PC-3 (cell line): ENCODE results near the gene WASHC1. TPM values are rescaled to one million over a fixed set of nuclear protein-coding genes. Genes with fewer than 3 reads are reported as not detected.
"Not testable (repeated sequence)": the region's sequence is repeated elsewhere in the genome, so short reads cannot be mapped to it uniquely, and the experiment has no call there.

ENCODE experiments used
- ATAC-seq: fragments of 200-7000 bp; cut with Tn5 transposase; 2 replicates; pipeline ENCODE4 v1.9.1; 2020; ENCODE audit warnings: mild to moderate bottlenecking, moderate library complexity
- BruUV-seq: library from RNA; stranded (reverse); fragments of 400-500 nt; replicated peaks from 2 replicates; lab custom pipeline; 2021; lab: Mats Ljungman, UMichigan
- CTCF ChIA-PET: fragments of 300-600 bp; sonication (Branson Sonifier 250); formaldehyde crosslinking; loops from one replicate; lab custom pipeline; 2022; ENCODE audit warnings: antibody characterized with exemption; lab: Charles Lee
- POLR2A ChIA-PET: fragments of 300-600 bp; sonication (Branson Sonifier 250); formaldehyde crosslinking; loops from one replicate; lab custom pipeline; 2022; ENCODE audit warnings: antibody characterized with exemption; ENCODE audit not compliant: unreplicated experiment; lab: Charles Lee
- DNase-seq: peaks from one replicate; pipeline ENCODE4 v3.0.0-alpha.2; 2015
- H2AFZ ChIP-seq: fragments of 300-600 bp; sonication (generic); 2 replicates; pipeline ENCODE4 v1.6.0; 2016; ENCODE audit warnings: antibody characterized with exemption, low read length
- H3F3A ChIP-seq: fragments of 300-600 bp; sonication (generic); one replicate; pipeline ENCODE4 v1.6.0; 2017; ENCODE audit warnings: antibody characterized with exemption, low read length, control low read depth, mild to moderate bottlenecking; ENCODE audit not compliant: unreplicated experiment
- H3K27ac ChIP-seq: fragments of 300-600 bp; sonication (generic); 2 replicates; pipeline ENCODE4 v1.5.1; 2016; ENCODE audit warnings: mild to moderate bottlenecking, low read length
- H3K27me3 ChIP-seq: fragments of 300-600 bp; sonication (generic); 2 replicates; pipeline ENCODE4 v1.6.1; 2016; ENCODE audit warnings: low read length, mixed read lengths
- H3K36me3 ChIP-seq: fragments of 300-600 bp; sonication (generic); 2 replicates; pipeline ENCODE4 v1.6.1; 2016; ENCODE audit warnings: low read depth, mixed run types, low read length, mixed read lengths
- H3K4me1 ChIP-seq: fragments of 300-600 bp; sonication (generic); 2 replicates; pipeline ENCODE4 v1.5.1; 2016; ENCODE audit warnings: low read length; ENCODE audit not compliant: insufficient read depth
- H3K4me2 ChIP-seq: fragments of 300-600 bp; sonication (generic); 2 replicates; pipeline ENCODE4 v1.6.0; 2016; ENCODE audit warnings: low read length
- H3K4me3 ChIP-seq: fragments of 300-600 bp; sonication (generic); 2 replicates; pipeline ENCODE4 v1.5.1; 2016; ENCODE audit warnings: mild to moderate bottlenecking, low read length, mixed read lengths
- H3K79me2 ChIP-seq: fragments of 300-600 bp; sonication (generic); 2 replicates; pipeline ENCODE4 v1.6.1; 2017; ENCODE audit warnings: low read length, mixed read lengths
- H3K9ac ChIP-seq: fragments of 300-600 bp; sonication (generic); 2 replicates; pipeline ENCODE4 v1.6.0; 2016; ENCODE audit warnings: mild to moderate bottlenecking, low read length
- H3K9me2 ChIP-seq: fragments of 300-600 bp; sonication (generic); replicated peaks from 2 replicates; pipeline ENCODE4 v1.6.1; 2016; ENCODE audit warnings: mixed run types, low read length, mixed read lengths
- H3K9me3 ChIP-seq: fragments of 300-600 bp; sonication (generic); 2 replicates; pipeline ENCODE4 v1.6.1; 2016; ENCODE audit warnings: low read length, mixed read lengths
- H4K20me1 ChIP-seq: fragments of 300-600 bp; sonication (generic); 2 replicates; pipeline ENCODE4 v1.6.1; 2016; ENCODE audit warnings: low read length, mixed read lengths
- intact Hi-C: fragments of 100-400 bp; cut with micrococcal nuclease; formaldehyde crosslinking; loops from 2 replicates; pipeline ENCODE4 v1.9.0; 2023
- total RNA-seq: library from RNA; depleted of rRNA; stranded (reverse); fragments of >200 nt; gene quantifications from 2 replicates; pipeline ENCODE4 v1.2.3, GENCODE V29; 2014
- TF ChIP-seq, protein P1 (sequence below): fragments of 300-600 bp; sonication (generic); conservative IDR thresholded peaks from 2 replicates; pipeline ENCODE4 v1.5.1; 2017; ENCODE audit warnings: antibody characterized with exemption, low read depth, mild to moderate bottlenecking, low read length

WASHC1 gene
- total RNA-seq, 1 experiment from 2014 or later: 22.9 TPM

DNA sequence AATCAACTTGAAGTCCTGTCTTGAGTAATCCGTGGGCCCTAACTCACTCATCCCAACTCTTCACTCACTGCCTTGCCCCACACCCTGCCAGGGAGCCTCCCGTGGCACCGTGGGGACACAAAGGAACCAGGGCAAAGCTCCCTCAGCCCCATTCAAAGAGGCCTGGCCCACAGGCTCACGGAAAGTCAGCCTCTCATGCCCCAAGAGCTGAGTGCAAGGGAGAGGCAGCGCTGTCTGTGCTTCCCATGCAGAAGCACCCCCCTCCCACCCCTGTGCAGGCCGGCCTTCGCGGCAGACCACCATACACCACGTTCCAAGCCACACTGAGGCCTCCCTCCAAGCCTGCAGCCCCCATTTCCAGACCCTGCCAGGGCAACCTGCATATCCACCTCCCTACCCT is 7.6 kb downstream of the WASHC1 start:
- intact Hi-C loops, H3K9me3 ChIP-seq, H3K79me2 ChIP-seq, H3F3A ChIP-seq, H2AFZ ChIP-seq, POLR2A ChIA-PET, H3K27me3 ChIP-seq, DNase-seq, H3K36me3 ChIP-seq, H3K4me3 ChIP-seq, H3K27ac ChIP-seq, H4K20me1 ChIP-seq, ATAC-seq, H3K9me2 ChIP-seq, H3K9ac ChIP-seq, H3K4me1 ChIP-seq, CTCF ChIA-PET, H3K4me2 ChIP-seq: not testable (repeated sequence)
- BruUV-seq: TSS peak; percentile 5

DNA sequence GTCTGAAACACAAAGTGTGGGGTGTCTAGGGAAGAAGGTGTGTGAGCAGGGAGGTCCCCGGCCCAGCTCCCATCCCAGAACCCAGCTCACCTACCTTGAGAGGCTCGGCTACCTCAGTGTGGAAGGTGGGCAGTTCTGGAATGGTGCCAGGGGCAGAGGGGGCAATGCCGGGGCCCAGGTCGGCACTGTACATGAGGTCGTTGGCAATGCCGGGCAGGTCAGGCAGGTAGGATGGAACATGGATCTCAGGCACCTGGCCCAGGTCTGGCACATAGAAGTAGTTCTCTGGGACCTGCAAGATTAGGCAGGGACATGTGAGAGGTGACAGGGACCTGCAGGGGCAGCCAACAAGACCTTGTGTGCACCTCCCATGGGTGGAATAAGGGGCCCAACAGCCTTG is 12.4 kb downstream of the WASHC1 start:
- H3K9me3 ChIP-seq, H3K9ac ChIP-seq, CTCF ChIA-PET, H2AFZ ChIP-seq, H3K27ac ChIP-seq, H3K4me3 ChIP-seq, intact Hi-C loops, H4K20me1 ChIP-seq, H3K4me2 ChIP-seq, H3K9me2 ChIP-seq, H3K36me3 ChIP-seq, H3F3A ChIP-seq, H3K79me2 ChIP-seq, DNase-seq, H3K4me1 ChIP-seq, POLR2A ChIA-PET, BruUV-seq, H3K27me3 ChIP-seq, ATAC-seq: not testable (repeated sequence)

DNA sequence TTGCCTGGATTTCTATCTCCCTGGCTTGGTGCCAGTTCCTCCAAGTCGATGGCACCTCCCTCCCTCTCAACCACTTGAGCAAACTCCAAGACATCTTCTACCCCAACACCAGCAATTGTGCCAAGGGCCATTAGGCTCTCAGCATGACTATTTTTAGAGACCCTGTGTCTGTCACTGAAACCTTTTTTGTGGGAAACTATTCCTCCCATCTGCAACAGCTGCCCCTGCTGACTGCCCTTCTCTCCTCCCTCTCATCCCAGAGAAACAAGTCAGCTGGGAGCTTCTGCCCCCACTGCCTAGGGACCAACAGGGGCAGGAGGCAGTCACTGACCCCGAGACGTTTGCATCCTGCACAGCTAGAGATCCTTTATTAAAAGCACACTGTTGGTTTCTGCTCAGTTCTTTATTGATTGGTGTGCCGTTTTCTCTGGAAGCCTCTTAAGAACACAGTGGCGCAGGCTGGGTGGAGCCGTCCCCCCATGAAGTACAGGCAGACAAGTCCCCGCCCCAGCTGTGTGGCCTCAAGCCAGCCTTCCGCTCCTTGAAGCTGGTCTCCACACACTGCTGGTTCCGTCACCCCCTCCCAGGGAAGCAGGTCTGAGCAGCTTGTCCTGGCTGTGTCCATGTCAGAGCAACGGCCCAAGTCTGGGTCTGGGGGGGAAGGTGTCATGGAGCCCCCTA is 15.0 kb downstream of the WASHC1 start:
- H3K36me3 ChIP-seq, H3F3A ChIP-seq, intact Hi-C loops, H3K4me3 ChIP-seq, H2AFZ ChIP-seq, H3K4me1 ChIP-seq, H3K9me2 ChIP-seq, BruUV-seq, POLR2A ChIA-PET, H3K27ac ChIP-seq, ATAC-seq, DNase-seq, H3K9ac ChIP-seq, CTCF ChIA-PET, H4K20me1 ChIP-seq, H3K27me3 ChIP-seq, H3K4me2 ChIP-seq, H3K79me2 ChIP-seq, H3K9me3 ChIP-seq: not testable (repeated sequence)

DNA sequence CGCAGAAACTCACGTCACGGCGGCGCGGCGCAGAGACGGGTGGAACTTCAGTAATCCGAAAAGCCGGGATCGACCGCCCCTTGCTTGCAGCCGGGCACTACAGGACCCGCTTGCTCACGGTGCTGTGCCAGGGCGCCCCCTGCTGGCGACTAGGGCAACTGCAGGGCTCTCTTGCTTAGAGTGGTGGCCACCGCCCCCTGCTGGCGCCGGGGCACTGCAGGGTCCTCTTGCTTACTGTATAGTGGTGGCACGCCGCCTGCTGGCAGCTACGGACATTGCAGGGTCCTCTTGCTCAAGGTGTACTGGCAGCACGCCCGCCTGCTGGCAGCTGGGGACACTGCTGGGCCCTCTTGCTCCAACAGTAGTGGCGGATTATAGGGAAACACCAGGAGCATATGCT is 18.1 kb downstream of the WASHC1 start:
- H4K20me1 ChIP-seq, H3K9me3 ChIP-seq, H2AFZ ChIP-seq, H3K9me2 ChIP-seq, H3K27me3 ChIP-seq, H3K27ac ChIP-seq, H3K4me3 ChIP-seq, ATAC-seq, intact Hi-C loops, DNase-seq, POLR2A ChIA-PET, BruUV-seq, H3K9ac ChIP-seq, H3K79me2 ChIP-seq, H3K36me3 ChIP-seq, H3K4me2 ChIP-seq, CTCF ChIA-PET, H3F3A ChIP-seq, H3K4me1 ChIP-seq: not testable (repeated sequence)
- TF ChIP-seq, protein P1, sequence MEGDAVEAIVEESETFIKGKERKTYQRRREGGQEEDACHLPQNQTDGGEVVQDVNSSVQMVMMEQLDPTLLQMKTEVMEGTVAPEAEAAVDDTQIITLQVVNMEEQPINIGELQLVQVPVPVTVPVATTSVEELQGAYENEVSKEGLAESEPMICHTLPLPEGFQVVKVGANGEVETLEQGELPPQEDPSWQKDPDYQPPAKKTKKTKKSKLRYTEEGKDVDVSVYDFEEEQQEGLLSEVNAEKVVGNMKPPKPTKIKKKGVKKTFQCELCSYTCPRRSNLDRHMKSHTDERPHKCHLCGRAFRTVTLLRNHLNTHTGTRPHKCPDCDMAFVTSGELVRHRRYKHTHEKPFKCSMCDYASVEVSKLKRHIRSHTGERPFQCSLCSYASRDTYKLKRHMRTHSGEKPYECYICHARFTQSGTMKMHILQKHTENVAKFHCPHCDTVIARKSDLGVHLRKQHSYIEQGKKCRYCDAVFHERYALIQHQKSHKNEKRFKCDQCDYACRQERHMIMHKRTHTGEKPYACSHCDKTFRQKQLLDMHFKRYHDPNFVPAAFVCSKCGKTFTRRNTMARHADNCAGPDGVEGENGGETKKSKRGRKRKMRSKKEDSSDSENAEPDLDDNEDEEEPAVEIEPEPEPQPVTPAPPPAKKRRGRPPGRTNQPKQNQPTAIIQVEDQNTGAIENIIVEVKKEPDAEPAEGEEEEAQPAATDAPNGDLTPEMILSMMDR: peak; percentile 18; the same call in 1 of the 2 replicates

DNA sequence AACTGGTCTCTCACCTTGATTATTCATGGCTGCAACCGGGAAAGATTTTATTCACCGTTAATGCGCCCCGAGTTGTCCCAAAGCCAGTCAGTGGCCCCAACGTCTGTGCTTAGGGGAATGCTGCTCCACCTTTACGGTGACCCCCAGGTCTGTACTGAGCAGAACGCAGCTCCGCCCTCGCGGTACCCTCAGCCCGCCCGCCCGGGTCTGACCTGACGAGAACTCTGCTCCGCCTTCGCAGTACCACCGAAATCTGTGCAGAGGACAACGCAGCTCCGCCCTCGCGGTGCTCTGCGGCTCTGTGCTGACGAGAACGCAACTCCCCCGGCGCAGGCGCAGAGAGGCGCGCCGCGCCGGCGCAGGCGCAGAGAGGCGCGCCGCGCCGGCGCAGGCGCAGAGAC is 18.6 kb downstream of the WASHC1 start:
- H4K20me1 ChIP-seq, intact Hi-C loops, ATAC-seq, BruUV-seq, H3K9me3 ChIP-seq, H2AFZ ChIP-seq, H3K36me3 ChIP-seq, H3K9ac ChIP-seq, H3K27ac ChIP-seq, POLR2A ChIA-PET, H3K4me3 ChIP-seq, H3F3A ChIP-seq, CTCF ChIA-PET, H3K9me2 ChIP-seq, DNase-seq, H3K4me1 ChIP-seq, H3K27me3 ChIP-seq, H3K4me2 ChIP-seq, H3K79me2 ChIP-seq: not testable (repeated sequence)

DNA sequence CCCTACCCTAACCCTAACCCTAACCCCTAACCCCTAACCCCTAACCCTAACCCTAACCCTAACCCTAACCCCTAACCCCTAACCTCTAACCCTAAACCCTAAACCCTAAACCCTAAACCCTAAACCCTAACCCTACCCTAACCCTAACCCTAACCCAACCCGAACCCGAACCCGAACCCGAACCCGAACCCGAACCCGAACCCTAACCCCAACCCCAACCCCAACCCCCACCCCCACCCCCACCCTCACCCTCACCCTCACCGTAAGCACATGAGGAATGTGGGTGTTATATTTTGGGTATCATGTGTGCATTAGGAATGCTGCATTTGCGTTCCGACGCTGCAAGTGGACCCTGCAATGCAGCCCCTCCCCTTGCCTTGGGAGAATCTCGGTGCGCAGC is 19.0 kb downstream of the WASHC1 start:
- ATAC-seq, H3F3A ChIP-seq, H3K4me2 ChIP-seq, H3K9ac ChIP-seq, CTCF ChIA-PET, DNase-seq, H2AFZ ChIP-seq, intact Hi-C loops, H3K36me3 ChIP-seq, H3K9me3 ChIP-seq, H3K4me3 ChIP-seq, H3K79me2 ChIP-seq, H3K27ac ChIP-seq, H3K4me1 ChIP-seq, H3K9me2 ChIP-seq, H3K27me3 ChIP-seq, H4K20me1 ChIP-seq, POLR2A ChIA-PET, BruUV-seq: not testable (repeated sequence)
